ENCODE data around the gene SNX33.

DNA sequence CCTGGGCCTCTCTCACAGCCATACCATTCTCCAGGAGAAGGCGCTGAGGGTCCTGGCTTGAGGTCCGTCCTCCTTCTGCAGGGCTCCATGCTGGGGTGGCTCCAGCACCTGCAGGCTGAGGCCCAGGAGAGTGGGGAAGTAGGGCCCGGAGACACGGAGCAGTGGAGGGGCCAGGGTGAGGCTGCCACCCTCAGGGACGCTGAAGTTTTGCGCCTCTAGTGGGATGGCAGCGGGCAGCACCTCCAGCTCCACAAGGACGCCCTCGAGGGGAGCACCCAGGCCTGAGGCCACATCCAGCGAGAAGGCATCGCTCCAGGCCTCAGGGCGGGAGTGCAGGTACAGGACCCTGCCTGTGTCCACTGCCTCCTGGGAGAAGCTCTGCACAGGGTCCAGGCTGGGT lies 37.5 kb downstream of the SNX33 start:
- TF ChIP-seq, protein P1, sequence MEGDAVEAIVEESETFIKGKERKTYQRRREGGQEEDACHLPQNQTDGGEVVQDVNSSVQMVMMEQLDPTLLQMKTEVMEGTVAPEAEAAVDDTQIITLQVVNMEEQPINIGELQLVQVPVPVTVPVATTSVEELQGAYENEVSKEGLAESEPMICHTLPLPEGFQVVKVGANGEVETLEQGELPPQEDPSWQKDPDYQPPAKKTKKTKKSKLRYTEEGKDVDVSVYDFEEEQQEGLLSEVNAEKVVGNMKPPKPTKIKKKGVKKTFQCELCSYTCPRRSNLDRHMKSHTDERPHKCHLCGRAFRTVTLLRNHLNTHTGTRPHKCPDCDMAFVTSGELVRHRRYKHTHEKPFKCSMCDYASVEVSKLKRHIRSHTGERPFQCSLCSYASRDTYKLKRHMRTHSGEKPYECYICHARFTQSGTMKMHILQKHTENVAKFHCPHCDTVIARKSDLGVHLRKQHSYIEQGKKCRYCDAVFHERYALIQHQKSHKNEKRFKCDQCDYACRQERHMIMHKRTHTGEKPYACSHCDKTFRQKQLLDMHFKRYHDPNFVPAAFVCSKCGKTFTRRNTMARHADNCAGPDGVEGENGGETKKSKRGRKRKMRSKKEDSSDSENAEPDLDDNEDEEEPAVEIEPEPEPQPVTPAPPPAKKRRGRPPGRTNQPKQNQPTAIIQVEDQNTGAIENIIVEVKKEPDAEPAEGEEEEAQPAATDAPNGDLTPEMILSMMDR (IDR thresholded peaks at IDR 0.05; ENCODE audit: insufficient read depth, low read length), result no peak
- no peak for TF ChIP-seq POLR2AphosphoS5 (IDR thresholded peaks at IDR 0.05; ENCODE audit: low read depth)
- no peak for TF ChIP-seq SPI1 (IDR thresholded peaks at IDR 0.05; ENCODE audit: borderline replicate concordance, low read depth)
- TF ChIP-seq, protein P2, sequence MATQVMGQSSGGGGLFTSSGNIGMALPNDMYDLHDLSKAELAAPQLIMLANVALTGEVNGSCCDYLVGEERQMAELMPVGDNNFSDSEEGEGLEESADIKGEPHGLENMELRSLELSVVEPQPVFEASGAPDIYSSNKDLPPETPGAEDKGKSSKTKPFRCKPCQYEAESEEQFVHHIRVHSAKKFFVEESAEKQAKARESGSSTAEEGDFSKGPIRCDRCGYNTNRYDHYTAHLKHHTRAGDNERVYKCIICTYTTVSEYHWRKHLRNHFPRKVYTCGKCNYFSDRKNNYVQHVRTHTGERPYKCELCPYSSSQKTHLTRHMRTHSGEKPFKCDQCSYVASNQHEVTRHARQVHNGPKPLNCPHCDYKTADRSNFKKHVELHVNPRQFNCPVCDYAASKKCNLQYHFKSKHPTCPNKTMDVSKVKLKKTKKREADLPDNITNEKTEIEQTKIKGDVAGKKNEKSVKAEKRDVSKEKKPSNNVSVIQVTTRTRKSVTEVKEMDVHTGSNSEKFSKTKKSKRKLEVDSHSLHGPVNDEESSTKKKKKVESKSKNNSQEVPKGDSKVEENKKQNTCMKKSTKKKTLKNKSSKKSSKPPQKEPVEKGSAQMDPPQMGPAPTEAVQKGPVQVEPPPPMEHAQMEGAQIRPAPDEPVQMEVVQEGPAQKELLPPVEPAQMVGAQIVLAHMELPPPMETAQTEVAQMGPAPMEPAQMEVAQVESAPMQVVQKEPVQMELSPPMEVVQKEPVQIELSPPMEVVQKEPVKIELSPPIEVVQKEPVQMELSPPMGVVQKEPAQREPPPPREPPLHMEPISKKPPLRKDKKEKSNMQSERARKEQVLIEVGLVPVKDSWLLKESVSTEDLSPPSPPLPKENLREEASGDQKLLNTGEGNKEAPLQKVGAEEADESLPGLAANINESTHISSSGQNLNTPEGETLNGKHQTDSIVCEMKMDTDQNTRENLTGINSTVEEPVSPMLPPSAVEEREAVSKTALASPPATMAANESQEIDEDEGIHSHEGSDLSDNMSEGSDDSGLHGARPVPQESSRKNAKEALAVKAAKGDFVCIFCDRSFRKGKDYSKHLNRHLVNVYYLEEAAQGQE (IDR thresholded peaks at IDR 0.05; ENCODE audit: insufficient replicate concordance, low read depth), result no peak
- no peak for TF ChIP-seq GABPA (IDR thresholded peaks at IDR 0.05; ENCODE audit: low read depth)
